Body of pancreas (tissue), 4 donors: Measurements from ENCODE around the gene MAEA.

Experiments
- CTCF ChIP-seq, 7 experiments: fragments of 450-650 bp in 4 of 7; fragments of 200-600 bp in 3 of 7; sonication (generic) in 3 of 7; IDR thresholded peaks; one replicate each; pipeline ENCODE4 v1.5.1; 2016 to 2019; ENCODE audit warnings: antibody characterized with exemption in 7 of 7
- POLR2A ChIP-seq, 3 donors: fragments of 450-650 bp; IDR thresholded peaks; one replicate each; pipeline ENCODE4 v1.6.1; 2016; ENCODE audit warnings: antibody characterized with exemption in 3 of 3, mild to moderate bottlenecking in 2 of 3

DNA sequence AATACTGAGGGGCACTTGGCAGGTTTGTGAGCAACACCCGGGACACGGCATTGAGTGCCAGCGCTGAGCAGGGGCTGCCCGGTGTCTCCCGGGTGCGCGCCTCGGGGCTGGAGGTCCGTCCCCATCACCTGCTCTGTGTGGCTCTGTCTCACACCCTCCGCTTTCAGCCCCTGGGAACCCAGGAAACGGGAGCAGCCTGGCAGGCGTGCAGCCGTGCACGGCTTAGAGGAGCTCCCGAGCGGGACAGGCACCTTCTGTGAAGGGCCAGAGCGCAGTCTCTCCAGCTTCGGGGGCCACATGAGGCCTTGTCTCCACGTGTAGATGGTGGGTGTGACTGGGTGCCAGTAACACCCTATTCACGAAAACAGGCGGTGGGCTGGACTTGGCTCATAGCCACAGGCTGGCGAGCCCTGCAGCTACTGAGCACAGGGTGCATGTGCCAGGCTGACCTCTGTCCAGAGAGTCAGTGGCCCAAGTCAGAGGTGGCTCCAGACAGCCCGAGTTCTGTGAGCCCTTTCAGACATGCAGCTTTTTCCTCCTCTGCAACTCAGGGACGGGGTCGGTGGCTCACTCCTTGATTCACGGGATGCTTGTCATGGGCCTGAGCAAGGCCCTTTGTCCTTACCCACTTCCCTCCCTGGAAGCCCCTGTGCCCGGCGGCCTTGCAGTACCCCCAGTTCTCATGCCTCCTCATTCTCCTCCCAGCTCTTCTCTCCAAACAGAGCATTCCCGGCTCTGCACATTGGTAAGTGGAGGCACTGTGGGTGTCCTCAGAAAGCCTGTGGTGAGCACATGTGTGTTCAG is 80.8 kb downstream of the MAEA start:
- no peak for TF ChIP-seq CTCF (IDR thresholded peaks at IDR 0.05)
- no peak for TF ChIP-seq POLR2A (IDR thresholded peaks at IDR 0.05)
